ENCODE results near the gene ZNF454.

The ZNF454 gene

GRCh38 chr5:178993955-178994579 lies 53.1 kb downstream of the ZNF454 start:
- TF ChIP-seq, protein P1, sequence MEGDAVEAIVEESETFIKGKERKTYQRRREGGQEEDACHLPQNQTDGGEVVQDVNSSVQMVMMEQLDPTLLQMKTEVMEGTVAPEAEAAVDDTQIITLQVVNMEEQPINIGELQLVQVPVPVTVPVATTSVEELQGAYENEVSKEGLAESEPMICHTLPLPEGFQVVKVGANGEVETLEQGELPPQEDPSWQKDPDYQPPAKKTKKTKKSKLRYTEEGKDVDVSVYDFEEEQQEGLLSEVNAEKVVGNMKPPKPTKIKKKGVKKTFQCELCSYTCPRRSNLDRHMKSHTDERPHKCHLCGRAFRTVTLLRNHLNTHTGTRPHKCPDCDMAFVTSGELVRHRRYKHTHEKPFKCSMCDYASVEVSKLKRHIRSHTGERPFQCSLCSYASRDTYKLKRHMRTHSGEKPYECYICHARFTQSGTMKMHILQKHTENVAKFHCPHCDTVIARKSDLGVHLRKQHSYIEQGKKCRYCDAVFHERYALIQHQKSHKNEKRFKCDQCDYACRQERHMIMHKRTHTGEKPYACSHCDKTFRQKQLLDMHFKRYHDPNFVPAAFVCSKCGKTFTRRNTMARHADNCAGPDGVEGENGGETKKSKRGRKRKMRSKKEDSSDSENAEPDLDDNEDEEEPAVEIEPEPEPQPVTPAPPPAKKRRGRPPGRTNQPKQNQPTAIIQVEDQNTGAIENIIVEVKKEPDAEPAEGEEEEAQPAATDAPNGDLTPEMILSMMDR (IDR thresholded peaks at IDR 0.05; ENCODE audit: low read depth, low read length) = no peak
- no peak overlapping the region for H3K4me3 ChIP-seq (ENCODE audit: low read depth, low read length)

GRCh38 chr5:178994580-178995340 lies 53.8 kb downstream of the ZNF454 start, which contains the start of gene GRM6:
Gene GRM6, minus strand, starts transcription at chr5:178995320. Its CDS starts 376 bp downstream, at chr5:178994944.
- TF ChIP-seq, protein P1 (IDR thresholded peaks at IDR 0.05; ENCODE audit: low read depth, low read length) = no peak
- H3K4me3 ChIP-seq (ENCODE audit: low read depth, low read length) = no peak within 1 kb of the TSS

DNA sequence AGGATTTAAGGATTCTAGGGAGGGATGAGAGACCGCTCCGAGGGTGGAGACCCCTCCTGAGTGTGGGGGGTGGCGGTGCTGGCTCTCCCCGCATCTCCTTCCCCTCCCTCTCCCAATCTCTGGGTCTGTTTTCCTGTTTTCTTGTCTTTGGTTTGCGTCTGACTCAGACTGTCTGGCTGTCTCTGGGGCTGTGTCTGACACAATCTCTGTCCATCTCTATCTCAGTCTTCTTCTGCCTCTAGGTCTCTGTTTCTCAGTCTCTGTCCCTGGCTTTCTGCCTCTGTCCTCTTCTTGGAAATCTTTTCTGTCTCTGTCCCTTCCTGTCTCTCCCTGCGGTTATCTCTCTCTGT lies 54.3 kb downstream of the ZNF454 start:
- H3K4me3 ChIP-seq (ENCODE audit: low read depth, low read length) = no peak overlapping the region
- TF ChIP-seq, protein P1 (IDR thresholded peaks at IDR 0.05; ENCODE audit: low read depth, low read length) = no peak

DNA sequence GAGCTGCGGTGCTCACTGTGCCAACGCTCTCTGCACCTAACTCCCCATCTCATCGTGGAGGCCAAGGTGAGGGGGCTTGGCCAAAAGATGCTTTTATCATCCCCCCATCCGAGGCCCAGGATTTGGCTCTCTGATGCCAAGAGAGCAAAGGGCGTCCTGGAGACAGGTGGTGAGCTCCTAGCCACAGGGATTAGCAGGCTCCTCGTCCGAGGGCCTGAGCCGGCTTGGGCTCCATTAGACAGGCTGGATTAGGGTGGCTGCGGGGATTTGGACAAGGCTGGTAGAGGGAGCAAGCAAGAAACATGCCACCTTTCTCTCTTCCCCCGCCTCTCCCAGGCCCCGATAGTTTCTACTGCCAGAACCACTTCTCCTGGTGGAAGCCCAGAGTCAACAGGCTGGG lies 55.2 kb downstream of the ZNF454 start:
- TF ChIP-seq, protein P1 (IDR thresholded peaks at IDR 0.05; ENCODE audit: low read depth, low read length) = no peak
- H3K4me3 ChIP-seq (ENCODE audit: low read depth, low read length) = no peak overlapping the region

DNA sequence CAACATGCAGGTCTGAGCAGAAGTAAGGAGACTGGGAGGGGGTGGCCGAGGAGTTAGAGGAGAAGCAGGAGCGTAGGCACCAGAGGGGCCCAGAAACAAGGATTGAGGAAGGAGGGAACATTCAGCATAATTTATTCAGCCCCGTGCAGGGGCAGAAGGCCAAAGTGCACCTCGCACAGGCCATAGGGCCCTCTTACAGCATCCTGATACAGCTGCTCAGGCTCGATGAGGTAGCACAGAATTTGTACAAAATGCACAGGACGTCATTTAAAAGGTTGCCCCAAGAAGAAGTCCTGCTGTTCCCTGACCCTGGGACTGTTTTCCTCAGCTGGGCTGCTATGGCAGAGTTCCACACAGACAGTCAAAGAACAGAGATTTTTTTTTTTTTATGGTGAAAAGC lies 56.2 kb downstream of the ZNF454 start:
- no peak overlapping the region for H3K4me3 ChIP-seq (ENCODE audit: low read depth, low read length)
- TF ChIP-seq, protein P1 (IDR thresholded peaks at IDR 0.05; ENCODE audit: low read depth, low read length) = no peak

GRCh38 chr5:178998441-178998840 lies 57.4 kb downstream of the ZNF454 start:
- H3K4me3 ChIP-seq (ENCODE audit: low read depth, low read length) = no peak overlapping the region
- TF ChIP-seq, protein P1 (IDR thresholded peaks at IDR 0.05; ENCODE audit: low read depth, low read length) = no peak

DNA sequence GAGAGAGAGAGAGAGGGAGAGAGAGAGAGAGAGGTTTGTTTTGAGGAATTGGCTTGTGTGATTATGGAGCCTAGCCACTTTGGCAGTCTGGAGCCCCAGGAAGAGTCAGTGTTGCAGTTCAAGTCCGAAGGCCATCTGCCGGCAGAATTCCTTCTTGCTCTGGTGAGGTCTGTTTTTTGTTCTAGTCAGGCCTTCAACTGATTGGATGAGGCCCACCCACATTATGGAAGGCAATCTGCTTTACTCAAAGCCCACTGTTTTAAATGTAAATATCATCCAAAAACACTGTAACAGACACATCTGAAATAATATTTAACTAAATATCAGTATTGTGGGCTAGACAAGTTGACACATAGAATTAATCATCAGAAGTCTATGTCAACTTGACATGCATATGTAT lies 65.6 kb downstream of the ZNF454 start:
- no peak overlapping the region for H3K4me3 ChIP-seq (ENCODE audit: low read depth, low read length)
- TF ChIP-seq, protein P1 (IDR thresholded peaks at IDR 0.05; ENCODE audit: low read depth, low read length) = no peak

Measured in WI38 (cell line).